Vagina (tissue), 2 donors: ENCODE measurements around the gene ADORA3.

Source experiments
- CTCF ChIP-seq, 3 experiments: fragments of 450-650 bp in 2 of 3; fragments of 200-600 bp in 1 of 3; sonication (generic) in 1 of 3; IDR thresholded peaks; one replicate each; pipeline ENCODE4 v1.5.1; 2017 to 2019; ENCODE audit warnings: antibody characterized with exemption in 3 of 3, mild to moderate bottlenecking in 2 of 3, moderate library complexity in 2 of 3
- POLR2A ChIP-seq, 2 donors: fragments of 450-650 bp; IDR thresholded peaks; one replicate each; pipeline ENCODE4 v1.6.1; 2017; ENCODE audit warnings: antibody characterized with exemption in 2 of 2, mild to moderate bottlenecking in 2 of 2, moderate library complexity in 2 of 2

DNA sequence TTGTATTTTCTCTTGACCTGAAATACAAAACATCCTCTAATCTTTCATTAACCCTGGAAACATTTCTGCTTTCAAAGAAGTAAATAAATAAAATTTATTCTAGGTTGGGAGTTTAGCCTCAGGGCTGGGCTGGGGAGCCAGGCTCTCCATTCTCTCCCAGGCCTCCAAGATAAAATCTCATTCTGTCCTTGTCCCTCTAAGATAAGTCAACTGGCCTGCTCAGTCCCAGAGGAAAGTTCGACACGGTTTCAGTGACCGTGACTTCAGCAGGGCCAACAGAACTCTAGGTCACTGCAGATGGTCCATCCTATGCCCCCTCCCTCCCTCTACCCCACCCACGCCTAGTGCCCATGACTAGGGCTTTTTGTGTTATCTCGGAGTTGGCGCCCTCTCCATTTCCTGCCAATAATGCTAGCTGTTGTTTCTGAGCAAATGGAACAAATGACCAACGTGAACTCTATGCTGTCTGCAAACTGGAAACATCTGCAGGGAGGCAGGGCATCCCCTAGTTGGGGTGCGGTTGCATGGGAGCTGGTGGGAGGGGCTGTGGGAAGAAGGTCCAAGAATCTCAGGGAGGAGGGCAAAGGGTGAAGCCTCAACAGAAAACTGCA is 10.1 kb upstream of the ADORA3 start:
- TF ChIP-seq CTCF (IDR thresholded peaks at IDR 0.05) (no peak), POLR2A (IDR thresholded peaks at IDR 0.05) (no peak)
